Dermis blood vessel endothelial cell (primary cell): ENCODE data around the gene ACVR1. TPM values are rescaled to one million over a fixed set of nuclear protein-coding genes. Genes with fewer than 3 reads are reported as not detected.
A peak's percentile ranks its signal among the peaks of the same experiment; 100 is the strongest.
"Not testable (repeated sequence)": the region's sequence is repeated elsewhere in the genome, so short reads cannot be mapped to it uniquely, and the experiment has no call there.

Experiments
- DNase-seq: peaks from one replicate; pipeline ENCODE4 v3.0.0; 2010
- total RNA-seq: library from RNA; depleted of rRNA; stranded (reverse); fragments of >200 nt; gene quantifications from 2 replicates; pipeline ENCODE4 v1.2.3, GENCODE V29; 2014

The ACVR1 gene
- total RNA-seq, 1 donor from 2014 or later: 19.6 TPM

GRCh38 chr2:157893611-157894010 is 17.5 kb upstream of the ACVR1 start:
- DNase-seq: no peak

- DNase-seq: no peak
These were observed 15.5 kb upstream of the ACVR1 start for GRCh38 chr2:157891643-157892041.

GRCh38 chr2:157890969-157891642 is 15.0 kb upstream of the ACVR1 start:
- no peak for DNase-seq

GRCh38 chr2:157887946-157888345 is 11.8 kb upstream of the ACVR1 start:
- DNase-seq: no peak

- DNase-seq: not testable (repeated sequence)
These were observed 8.4 kb upstream of the ACVR1 start for GRCh38 chr2:157884533-157884932.

GRCh38 chr2:157880927-157881326 is 4.8 kb upstream of the ACVR1 start:
- DNase-seq: no peak

GRCh38 chr2:157877761-157878400 is 1.8 kb upstream of the ACVR1 start:
- DNase-seq: no peak

- DNase-seq: no peak
These were observed 632 bp upstream of the ACVR1 start for GRCh38 chr2:157876786-157877138.

GRCh38 chr2:157875641-157876065 is 477 bp downstream of the ACVR1 start:
- DNase-seq: peak; percentile 60

- peak; percentile 46 for DNase-seq
These were observed 1.0 kb downstream of the ACVR1 start for GRCh38 chr2:157874997-157875640.

GRCh38 chr2:157874348-157874747 is 1.8 kb downstream of the ACVR1 start:
- DNase-seq: peak; percentile 39

GRCh38 chr2:157872791-157873190 is 3.3 kb downstream of the ACVR1 start:
- no peak for DNase-seq

GRCh38 chr2:157871415-157871814 is 4.7 kb downstream of the ACVR1 start:
- no peak for DNase-seq

- peak; percentile 45 for DNase-seq
These were observed 7.1 kb downstream of the ACVR1 start for GRCh38 chr2:157868993-157869392.

GRCh38 chr2:157867703-157868102 is 8.4 kb downstream of the ACVR1 start:
- DNase-seq: no peak

- no peak for DNase-seq
These were observed 9.2 kb downstream of the ACVR1 start for GRCh38 chr2:157866666-157867642.

- peak; percentile 76 for DNase-seq
These were observed 9.9 kb downstream of the ACVR1 start for GRCh38 chr2:157866202-157866601.

GRCh38 chr2:157864857-157865430 is 11.2 kb downstream of the ACVR1 start:
- no peak for DNase-seq

GRCh38 chr2:157858846-157859245 is 17.3 kb downstream of the ACVR1 start:
- no peak for DNase-seq

GRCh38 chr2:157857881-157858280 is 18.2 kb downstream of the ACVR1 start:
- DNase-seq: no peak

GRCh38 chr2:157856187-157856515 is 20.0 kb downstream of the ACVR1 start:
- DNase-seq: no peak

GRCh38 chr2:157853820-157854219 is 22.3 kb downstream of the ACVR1 start:
- DNase-seq: no peak

- DNase-seq: peak; percentile 13
These were observed 22.9 kb downstream of the ACVR1 start for GRCh38 chr2:157853211-157853610.
